ENCODE results near the gene RMC1. TPM values are rescaled to one million over a fixed set of nuclear protein-coding genes. Genes with fewer than 3 reads are reported as not detected.
A peak's percentile ranks its signal among the peaks of the same experiment; 100 is the strongest.

RMC1 gene
- total RNA-seq, 2 donors from 2014 or later = 9.9 to 15.5 TPM

- intact Hi-C loops (cut with DNase I) = loop anchor here (10.0 kb wide), 1 partner anchor 57 kb away; no protein-coding TSS in a partner anchor
- H3K27me3 ChIP-seq = no peaks in the 10 kb centered on the region
- peaks cover 0 to 5% of the 10 kb centered on the region in 2 donors for H3K36me3 ChIP-seq (replicated peaks in 1 of 2; ENCODE audit: insufficient read depth in 1 of 2, low read depth in 2 of 2)
These were observed 68.7 kb downstream of the RMC1 start for GRCh38 chr18:23572012-23572411.

DNA sequence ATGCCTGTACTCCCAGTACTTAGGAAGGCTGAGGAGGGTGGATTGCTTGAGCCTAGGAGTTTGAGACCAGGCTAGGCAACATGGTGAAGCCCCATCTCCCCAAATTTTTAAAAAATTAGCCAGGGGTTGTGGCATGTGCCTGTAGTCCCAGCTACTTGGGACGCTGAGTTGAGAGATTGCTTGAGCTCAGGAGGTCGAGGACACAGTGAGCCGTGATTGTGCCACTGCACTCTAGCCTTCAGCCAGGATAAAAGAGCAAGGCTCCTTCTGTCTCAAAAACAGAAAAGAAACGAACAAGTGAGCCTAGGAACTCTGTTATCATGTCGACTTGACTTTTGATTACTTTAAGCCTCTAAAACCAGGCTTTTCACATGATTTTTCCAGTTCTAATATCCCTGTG is 69.3 kb downstream of the RMC1 start:
- intact Hi-C loops (cut with DNase I) = loop anchor here (10.0 kb wide), 1 partner anchor 58 kb away; no protein-coding TSS in a partner anchor
- H3K27ac ChIP-seq = no peak overlapping the region
- no peaks in the 10 kb centered on the region for H3K9me3 ChIP-seq
- no peak overlapping the region for H3K4me3 ChIP-seq
- DNase-seq (no peak), ATAC-seq (no peak)
- H3K36me3 ChIP-seq (replicated peaks in 1 of 2; ENCODE audit: insufficient read depth in 1 of 2, low read depth in 2 of 2) = peaks cover 0 to 3% of the 10 kb centered on the region in 2 donors
- no peaks in the 10 kb centered on the region for H3K27me3 ChIP-seq
- no peaks in the 10 kb centered on the region for H3K4me1 ChIP-seq
- TF ChIP-seq, protein P1, sequence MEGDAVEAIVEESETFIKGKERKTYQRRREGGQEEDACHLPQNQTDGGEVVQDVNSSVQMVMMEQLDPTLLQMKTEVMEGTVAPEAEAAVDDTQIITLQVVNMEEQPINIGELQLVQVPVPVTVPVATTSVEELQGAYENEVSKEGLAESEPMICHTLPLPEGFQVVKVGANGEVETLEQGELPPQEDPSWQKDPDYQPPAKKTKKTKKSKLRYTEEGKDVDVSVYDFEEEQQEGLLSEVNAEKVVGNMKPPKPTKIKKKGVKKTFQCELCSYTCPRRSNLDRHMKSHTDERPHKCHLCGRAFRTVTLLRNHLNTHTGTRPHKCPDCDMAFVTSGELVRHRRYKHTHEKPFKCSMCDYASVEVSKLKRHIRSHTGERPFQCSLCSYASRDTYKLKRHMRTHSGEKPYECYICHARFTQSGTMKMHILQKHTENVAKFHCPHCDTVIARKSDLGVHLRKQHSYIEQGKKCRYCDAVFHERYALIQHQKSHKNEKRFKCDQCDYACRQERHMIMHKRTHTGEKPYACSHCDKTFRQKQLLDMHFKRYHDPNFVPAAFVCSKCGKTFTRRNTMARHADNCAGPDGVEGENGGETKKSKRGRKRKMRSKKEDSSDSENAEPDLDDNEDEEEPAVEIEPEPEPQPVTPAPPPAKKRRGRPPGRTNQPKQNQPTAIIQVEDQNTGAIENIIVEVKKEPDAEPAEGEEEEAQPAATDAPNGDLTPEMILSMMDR (IDR thresholded peaks at IDR 0.05) = no peak
- TF ChIP-seq POLR2A (IDR thresholded peaks at IDR 0.05) = no peak
- 79 to 83% methylated on average over 5 of the region's 5 CpGs for WGBS, 2 donors

More at GRCh38 chr18:23572012-23572411, 68.7 kb downstream of the RMC1 start:
- 83 to 90% methylated on average over 2 of the region's 2 CpGs for WGBS, 2 donors
- Histone ChIP-seq H3K4me1 (no peaks in the 10 kb centered on the region), H3K27ac (no peak overlapping the region), H3K9me3 (no peaks in the 10 kb centered on the region), H3K4me3 (no peak overlapping the region)
- no peak for TF ChIP-seq POLR2A (IDR thresholded peaks at IDR 0.05)
- TF ChIP-seq, protein P1 (IDR thresholded peaks at IDR 0.05) = no peak
- ATAC-seq (no peak), DNase-seq (no peak)

DNA sequence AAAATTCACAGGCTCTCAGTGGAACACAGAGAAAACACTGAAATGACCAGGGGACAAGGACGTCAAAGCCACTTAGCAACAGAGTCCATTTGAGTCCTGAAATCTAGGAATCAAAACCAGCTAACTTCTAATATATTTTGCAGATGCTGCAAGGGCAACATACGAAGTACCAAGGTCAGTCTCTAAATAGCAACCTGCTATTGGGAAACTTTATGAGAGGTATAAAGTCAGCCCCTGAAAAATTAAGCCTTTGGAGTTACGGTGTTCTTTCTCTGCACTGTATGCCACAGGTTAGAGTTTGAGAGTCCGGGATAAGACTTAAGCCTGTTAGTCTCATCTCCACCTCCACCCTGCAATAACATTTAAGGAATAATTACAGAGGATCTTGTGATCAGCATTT is 69.7 kb downstream of the RMC1 start:
- Histone ChIP-seq H3K9me3 (no peaks in the 10 kb centered on the region), H3K36me3 (replicated peaks in 1 of 2; ENCODE audit: insufficient read depth in 1 of 2, low read depth in 2 of 2) (peaks cover 0 to 1% of the 10 kb centered on the region in 2 donors), H3K27me3 (no peaks in the 10 kb centered on the region), H3K27ac (no peak overlapping the region), H3K4me1 (no peaks in the 10 kb centered on the region), H3K4me3 (no peak overlapping the region)
- no peak for ATAC-seq
- no peak for DNase-seq
- TF ChIP-seq, protein P1 (IDR thresholded peaks at IDR 0.05) = no peak
- no peak for TF ChIP-seq POLR2A (IDR thresholded peaks at IDR 0.05)
- intact Hi-C loops (cut with DNase I) = loop anchor here (10.0 kb wide), 1 partner anchor 58 kb away; no protein-coding TSS in a partner anchor
- 79 to 83% methylated on average over 4 of the region's 4 CpGs for WGBS, 2 donors

DNA sequence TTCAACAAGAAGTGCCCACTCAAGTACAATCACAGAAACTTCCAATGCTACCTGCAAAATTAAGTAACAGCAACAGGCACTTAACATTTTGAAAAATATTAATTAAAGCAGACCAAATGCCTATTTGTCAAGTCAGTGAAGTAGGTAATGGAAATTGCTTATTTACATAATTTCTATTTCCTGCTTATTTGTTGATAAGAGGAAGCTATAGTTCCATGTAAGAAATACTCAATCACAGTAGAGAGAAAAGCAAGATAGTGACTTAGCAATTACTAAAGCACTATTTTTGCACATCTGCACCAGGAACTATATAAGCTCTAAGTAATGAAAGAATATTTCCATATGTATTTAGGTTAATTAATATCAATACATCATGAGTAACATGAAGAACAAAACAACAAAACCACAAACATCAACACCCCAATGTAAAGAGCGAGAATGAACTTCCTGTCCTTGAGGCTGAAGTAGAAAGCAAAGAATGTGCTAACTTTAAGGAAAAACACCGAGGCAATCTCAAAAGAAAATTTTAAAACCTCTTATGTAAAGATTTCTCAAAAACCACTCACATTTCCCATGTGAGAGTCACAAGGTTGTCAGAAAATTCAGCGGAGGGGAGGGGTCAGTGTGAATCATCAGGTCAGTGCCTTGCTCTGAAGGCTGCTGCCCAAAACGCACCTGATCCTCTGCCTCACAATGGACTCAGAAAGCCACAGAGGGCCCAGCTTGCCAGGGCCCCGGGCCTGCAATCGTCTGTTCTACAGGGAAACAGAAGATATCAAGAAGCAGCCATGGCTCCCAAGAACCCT is 70.5 kb downstream of the RMC1 start:
- DNase-seq (peak in 1 of 4 donors; percentile 12), ATAC-seq (no peak)
- Histone ChIP-seq H3K4me3 (no peak overlapping the region), H3K27ac (no peak overlapping the region), H3K9me3 (no peaks in the 10 kb centered on the region), H3K27me3 (no peaks in the 10 kb centered on the region), H3K4me1 (no peaks in the 10 kb centered on the region), H3K36me3 (replicated peaks in 1 of 2; ENCODE audit: insufficient read depth in 1 of 2, low read depth in 2 of 2) (peaks cover 0 to 1% of the 10 kb centered on the region in 2 donors)
- 48 to 65% methylated on average over 6 of the region's 6 CpGs for WGBS, 2 donors
- TF ChIP-seq, protein P1 (IDR thresholded peaks at IDR 0.05) = no peak
- TF ChIP-seq POLR2A (IDR thresholded peaks at IDR 0.05) = no peak
- intact Hi-C loops (cut with DNase I) = loop anchor here (10.0 kb wide), 1 partner anchor 59 kb away; no protein-coding TSS in a partner anchor
